Measurements from ENCODE around the gene HSDL2.

HSDL2 gene

DNA sequence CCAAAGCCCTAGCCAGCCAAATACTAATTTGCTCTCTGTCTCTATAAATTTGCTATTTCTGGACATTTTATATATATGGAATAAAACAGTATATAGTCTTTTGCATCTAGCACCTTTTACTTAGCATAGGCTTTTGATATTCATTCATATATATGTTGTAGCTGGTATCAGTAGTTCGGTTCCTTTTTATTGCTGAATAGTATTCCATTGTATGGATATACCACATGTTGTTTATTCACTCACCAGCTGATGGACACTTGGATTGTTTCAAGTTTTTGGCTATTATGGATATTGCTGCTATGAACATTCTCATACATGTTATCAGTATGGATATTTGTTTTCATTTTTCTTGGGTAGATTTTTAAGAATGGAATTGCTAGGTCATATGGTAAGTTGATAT is 82.9 kb downstream of the HSDL2 start:
- no peak for DNase-seq

DNA sequence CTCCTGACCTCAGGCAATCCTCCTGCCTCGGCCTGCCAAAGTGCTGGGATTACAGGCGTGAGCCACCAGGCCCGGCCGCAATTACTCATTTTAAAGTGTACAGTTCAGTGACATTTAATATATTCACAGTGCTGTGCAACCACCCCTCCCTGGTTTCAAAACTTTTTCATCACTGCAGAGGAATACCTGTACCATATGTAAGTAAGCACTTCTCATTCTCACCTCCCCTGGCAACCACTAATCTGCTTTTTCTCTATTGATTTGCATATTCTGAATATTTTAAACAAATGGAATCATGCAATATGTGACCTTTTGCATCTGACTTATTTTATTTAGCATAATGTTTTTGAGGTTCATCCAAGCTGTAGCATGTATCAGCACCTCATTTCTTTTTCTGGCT is 85.4 kb downstream of the HSDL2 start:
- DNase-seq: no peak

DNA sequence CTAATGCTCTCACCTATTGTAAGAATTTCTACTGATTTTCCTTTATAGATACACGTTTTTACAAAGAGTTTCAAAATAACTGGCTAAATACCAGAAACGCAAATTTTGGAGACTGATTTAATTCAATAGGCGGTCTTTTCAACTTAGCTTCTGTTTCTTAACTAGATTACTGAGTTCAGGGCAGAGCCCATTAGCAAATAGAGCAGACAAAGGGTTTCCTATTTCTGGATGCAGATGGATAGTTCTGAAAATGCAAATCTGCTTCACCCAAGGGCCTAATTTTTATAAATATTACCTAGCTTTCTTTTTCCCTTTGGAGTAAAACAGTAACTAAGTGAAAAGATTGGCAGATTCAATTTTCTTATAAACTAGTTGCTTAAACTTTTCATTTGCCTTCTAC is 93.1 kb downstream of the HSDL2 start:
- no peak for DNase-seq

DNA sequence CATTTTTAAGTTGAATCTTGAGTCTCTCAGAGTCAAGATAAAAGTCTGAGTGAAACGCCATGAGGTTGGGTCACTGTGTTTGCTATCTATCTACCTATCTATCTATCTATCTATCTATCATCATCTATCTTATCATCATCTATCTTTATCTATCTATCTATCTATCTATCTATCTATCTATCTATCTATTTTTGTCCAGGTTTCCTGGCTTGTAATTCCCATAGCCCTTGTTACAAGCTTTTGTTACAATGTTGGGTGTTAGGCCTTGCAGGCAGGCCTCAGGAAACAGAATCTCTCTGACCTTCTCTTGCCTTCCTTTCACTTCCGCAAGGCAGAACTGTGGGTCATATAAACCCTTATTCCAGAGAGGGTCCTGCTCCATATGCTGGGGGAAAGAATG is 94.1 kb downstream of the HSDL2 start:
- no peak for DNase-seq

DNA sequence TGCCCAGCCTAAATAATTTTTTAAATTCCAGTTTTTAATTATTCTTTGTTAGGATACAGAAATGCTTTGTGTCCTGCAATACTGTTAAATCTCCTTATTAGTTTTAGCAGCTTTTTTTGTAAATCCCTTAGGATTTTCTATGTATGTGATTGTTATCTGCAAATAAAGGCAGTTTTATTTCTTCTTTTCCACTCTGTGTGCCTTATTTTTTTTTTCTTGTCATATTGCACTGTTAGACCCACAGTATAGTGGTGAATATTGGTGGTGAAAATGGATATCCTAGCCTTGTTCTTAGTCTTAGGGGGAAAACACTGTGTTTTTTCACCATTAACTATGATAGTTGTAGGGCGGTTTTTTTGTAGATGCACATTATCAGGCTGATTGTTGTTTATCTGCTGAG is 95.4 kb downstream of the HSDL2 start:
- no peak for DNase-seq

DNA sequence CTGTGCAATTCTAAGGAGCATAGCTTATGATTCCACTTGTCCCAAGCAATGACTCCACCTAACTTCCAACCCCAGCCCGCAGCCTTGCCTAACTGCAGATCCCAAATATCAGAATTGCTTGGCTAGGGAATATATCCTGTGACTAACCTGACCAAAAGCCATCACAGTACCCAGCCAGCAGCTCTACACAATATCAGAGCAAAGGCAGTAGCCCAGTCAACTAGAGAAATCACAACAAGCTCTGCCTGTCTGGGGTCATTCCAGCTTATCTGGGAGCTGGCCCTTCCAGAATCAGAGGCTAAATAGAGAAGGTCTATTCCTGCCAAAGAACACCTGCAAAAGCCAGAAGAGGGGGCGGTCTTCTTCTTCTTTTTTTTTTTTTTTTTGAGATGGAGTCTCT is 97.4 kb downstream of the HSDL2 start:
- no peak for DNase-seq

DNA sequence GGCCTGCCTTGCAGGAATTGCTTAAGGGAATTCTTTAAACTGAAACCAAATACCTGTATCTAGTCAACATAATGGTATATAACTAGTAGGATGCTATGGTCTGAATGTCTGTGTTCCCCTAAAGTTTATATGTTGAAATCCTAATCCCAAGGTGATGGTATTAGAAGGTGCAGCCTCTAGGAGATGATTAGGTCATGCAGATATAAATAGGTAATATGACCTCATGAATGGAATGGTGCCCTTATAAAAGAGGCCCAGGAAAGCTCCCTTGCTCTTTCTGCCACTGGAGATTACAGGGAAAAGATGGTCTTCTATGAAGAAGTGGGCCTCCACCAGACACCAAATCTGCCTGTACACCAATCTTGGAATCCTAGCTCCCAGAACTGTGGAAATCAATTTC is 99.3 kb downstream of the HSDL2 start:
- DNase-seq: no peak

DNA sequence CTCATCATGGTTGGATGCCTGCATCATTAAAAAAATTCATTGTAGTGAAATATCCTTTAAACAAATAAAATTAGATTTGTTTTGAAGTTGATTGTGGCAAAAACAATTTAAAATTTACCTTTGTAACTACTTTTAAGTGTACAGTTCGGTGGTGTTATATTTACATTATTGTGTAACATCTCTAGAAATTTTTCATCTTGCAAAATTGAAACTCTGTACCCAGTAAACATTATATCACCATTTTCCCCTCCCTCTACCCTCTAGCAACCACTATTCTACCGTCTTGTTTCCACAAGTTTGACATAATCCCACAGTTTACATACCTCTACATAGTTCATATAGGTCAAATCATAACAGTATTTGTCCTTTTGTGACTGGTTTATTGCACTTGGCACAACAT is 104.7 kb downstream of the HSDL2 start:
- no peak for DNase-seq

DNA sequence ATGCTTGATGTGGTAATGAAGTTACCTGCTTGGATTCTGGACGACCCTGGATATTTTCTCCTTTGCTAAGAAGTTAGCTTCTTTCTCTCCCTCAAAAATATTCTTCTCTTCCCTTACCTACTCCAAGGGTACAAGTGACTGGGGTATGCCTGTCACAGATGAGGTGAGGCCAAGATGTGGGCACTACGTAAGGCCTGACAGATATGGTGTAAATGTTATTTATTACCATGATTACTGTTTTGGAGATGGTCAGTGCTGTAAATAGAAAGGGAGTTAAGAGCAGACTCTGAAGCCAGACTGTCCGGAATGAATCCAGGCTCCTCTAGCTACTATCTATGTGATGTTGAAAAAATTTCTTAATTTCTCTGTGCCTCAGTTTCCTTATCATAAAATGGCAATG is 105.7 kb downstream of the HSDL2 start:
- no peak for DNase-seq

DNA sequence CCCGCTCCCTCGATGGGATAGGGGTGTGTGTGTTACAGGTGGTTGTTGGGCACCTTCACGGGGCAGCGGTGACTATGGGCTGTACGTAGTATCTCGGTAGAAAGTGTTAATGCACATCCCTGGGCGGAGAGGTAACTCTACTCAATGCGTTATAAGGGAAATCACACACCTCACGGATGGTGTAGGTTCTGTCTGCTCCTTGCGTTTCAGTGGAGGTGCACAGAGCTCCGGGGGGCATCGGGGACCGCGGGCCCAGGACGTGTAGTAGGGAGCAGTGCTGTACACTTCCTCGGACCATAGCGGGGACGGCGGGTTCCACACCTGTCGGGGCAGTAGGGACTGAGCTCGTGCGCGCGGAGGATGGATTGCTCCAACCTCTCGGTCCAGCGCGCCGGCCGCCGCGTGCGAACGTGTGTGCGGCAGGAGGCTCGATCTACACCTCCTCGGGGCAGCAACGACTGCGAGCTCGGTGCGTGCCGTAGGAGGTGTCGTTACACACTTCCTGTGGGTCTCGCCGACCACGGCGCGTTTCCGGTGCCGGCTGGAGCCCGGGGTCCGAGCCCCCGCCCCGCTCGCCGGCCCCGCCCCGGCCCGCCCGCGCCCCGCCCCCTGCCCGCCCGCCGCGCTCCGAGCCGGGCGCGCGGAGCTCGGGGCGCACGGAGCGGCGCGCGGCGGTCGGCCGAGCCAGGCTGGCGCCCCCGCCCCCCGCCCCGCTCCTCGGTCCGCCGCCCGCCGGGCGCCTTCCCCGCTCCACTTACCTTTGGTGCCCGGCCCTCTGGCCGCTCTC is 106.5 kb downstream of the HSDL2 start, which contains the start of gene KIAA1958:
Gene KIAA1958, plus strand, starts transcription at position 607 of the 787 bp plus-strand sequence. CDS start 87,254 bp downstream, outside the sequence.
- peak; percentile 37 for DNase-seq

DNA sequence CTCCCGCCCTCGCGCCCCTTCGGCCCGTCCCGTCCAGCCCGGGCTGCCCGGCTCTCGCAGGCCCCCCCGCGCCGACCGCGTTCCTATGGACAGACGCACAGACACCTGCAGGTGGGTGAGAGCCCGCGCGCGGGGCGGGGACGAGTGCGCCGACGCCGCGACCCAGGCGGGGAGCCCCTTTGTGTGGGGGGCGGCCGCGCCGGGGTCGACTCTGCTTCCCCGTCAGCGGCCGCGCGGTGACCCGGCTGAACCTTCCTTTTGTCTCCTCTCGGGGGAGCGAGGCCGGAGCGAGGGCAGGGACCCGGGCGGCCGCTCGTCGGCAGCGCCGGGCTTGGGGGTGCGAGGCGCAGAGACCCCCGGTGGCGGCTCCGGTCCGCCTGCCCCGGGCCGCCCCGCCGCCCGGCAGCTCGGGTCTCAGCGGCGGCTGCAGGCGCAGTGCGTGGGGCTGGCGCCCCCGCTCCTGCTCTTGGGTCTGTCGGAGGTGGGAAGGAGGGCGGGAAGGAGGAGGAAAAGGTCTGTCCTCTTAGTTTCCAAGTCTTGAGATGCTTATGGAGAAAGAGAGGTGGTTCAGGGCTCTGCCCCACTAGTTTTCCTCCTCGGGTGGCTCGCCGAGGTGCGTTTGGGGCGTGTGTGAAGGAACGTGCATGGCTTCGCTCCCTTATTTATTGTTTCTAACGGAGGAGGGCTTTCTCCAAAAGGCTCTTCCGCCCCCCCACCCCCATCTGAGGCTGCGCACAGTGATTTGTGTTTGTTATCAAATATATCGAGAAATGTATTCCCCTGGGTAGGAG is 107.3 kb downstream of the HSDL2 start:
- DNase-seq: no peak

DNA sequence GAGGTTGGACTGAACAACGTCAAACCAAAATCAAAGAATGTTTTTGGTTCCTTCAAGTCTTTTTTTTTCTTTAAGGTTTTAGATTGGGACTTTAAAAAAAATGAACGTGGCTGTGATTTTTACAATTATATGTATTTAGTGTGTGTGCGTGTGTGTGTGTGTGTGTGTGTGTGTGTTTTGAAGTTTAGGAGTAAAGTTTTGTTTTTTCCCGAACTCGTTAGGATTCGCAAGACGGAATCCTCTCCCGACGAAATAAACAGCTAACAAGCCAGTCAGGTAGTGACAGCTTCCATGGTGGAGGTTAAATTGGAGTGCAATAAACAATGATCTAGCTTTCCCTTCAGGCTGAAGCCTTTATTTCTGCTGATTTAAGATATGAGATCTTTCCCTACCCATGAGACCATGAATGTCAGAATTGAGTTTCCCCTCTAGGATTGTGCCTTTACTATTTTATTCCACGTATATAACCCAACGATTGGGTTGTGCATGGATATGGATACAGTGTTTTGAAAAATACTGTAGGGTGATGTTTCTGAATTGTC is 108.0 kb downstream of the HSDL2 start:
- DNase-seq: no peak

DNA sequence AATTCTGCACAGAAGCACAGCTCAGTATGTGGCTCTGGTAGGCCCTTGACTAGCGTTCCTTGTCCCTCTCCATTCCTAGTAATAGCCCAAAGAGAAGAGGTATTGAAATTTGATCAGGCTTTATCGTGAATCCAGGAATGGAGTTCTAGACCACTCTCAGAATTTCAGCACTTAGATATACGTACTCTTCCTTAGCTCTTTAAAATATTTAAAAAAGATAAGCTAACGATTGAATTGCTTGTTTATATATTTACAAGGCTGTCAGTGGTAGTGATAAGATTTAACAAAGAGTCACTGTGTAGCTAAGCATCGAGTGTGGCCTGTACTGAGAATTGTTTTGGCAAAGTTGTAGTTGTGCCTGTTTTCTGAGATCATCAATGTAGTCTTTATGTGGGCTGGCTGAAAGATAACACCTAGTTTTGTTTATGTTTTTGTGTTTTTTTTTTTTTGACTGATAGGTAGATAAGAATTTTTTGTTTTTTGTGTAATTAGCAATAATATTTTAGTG is 109.2 kb downstream of the HSDL2 start:
- DNase-seq: no peak

DNA sequence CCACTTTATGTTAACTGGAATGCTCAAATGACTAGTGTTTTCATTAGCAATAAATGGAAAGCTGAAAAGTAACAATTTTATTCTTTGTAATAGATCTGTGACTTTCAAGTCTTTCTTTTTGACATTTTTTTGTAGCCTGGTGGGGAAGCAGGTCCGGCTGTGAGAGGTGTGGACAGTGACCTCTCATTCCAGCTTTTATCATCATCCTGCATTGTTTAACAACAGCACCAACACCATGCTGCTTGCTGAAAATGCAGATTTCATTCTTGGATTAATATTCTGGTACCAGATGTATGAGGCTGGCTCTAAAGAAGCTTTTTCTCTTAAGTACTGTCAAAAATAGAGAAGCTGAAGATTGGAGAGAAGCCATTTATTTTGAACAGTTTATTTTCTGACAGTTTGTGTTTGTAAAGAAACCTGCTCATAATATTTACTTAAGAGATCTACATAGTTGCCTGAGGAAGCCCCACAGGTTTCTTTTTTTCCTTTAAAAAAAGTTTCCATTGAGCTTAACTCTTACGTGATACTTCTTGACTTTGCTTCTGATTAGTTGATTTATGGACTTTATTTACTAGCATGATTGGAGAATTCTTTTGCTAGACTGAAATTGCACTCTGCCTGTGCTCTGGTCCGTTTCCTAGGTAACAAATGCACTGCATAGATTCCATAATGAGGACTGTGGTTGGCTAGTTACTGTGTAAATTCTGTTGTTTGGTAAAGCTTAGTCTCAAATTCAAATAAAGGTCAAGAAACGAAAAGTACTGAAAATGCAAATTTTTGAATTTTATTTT is 110.2 kb downstream of the HSDL2 start:
- no peak for DNase-seq

DNA sequence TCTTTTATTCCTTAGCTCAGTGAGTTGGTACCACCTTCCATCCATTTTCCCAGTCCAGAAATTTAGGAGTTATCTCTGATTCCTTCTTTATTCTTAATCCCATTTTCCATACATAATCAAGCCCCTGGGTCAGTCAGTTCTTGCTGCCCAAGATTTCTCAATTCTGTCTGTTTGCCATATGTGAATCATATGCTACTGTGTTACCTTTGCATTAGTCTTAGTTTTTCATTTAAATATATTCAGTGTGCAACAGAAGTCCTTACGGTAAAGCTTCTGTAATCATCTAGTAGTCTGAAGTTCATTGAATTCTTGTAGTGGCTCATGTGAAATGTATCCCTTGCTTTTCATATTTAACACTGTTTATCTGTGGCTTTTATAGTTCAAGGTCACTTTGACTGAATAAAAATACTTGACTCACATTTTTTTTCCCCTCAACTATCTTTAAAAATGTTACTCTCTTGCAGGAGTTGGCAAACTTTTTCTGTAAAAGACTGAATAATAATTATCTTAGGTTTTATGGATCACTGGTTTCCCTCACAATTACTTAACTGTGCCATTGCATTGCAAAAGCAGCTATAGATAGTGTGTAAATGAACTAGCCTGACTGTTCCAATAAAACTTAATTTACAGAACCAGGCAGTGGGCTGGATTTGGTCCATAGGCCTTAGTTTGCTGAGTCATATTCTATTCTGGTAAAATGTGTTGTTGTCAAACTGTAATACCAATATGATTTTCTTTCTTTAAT is 113.7 kb downstream of the HSDL2 start:
- no peak for DNase-seq

DNA sequence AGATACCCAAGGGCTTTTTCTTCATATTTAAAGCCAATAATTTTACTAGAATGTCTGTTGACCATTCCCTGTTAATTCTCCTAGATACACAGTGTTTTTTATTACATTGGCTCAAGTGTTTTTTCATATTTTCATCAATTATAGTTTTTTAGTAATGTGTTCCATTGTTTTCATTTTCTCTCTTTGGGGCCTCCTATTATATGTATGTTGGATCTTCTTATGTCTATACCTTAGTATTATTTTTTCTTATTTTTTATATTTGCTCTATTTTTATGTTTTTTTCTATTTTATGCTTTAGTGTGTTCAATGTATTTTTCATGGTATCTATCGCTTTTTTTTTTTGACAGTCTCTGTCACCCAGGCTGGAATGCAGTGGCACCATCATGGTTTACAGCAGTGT is 114.2 kb downstream of the HSDL2 start:
- DNase-seq: no peak

DNA sequence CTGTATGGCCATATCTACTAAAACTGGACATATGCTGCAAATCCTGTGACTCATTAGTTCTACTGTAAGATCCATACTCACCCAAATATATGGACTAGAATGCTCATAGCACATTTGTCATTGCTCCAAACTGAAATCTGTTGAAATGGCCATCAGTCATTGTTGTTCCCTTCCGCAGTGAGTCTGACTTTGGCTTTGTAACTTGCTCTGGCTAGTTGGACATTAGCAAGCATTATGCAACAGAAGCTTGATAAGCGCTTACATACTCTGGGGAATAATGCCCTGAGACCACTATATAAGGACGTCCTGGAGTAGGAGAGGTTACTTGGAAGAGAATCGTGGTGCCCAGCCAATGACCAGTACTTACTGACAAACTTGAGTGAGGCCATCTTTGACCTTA is 115.7 kb downstream of the HSDL2 start:
- DNase-seq: no peak

DNA sequence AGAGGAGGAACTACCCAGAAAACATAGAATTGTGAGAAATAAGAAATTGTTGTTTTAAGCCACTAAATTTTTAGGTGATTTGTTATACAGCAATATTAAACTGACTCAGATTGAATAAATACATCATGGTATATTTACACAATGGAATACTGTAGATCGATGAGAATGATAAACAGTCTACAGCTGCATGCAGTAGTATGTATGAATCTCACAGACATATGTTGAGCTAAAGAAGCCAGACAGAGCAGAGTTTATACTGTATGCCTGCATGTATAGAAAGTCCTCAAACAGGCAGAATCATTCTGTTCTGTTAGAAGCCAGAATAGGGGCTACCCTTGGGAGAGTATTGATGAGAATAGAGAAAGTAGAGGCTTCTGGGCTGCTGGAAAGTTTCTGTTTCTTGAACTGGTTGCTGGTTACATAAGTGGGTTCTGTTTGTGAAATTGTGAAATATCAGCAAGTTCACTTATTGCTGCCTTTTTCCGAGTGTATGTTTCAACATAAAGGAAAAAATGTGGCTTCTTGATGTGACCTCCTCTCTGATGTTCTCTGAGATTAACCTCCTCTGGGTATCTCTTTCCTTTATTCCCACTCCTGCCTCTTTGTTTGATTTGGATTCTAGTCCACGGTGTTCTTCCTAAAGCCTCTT is 116.3 kb downstream of the HSDL2 start:
- no peak for DNase-seq

DNA sequence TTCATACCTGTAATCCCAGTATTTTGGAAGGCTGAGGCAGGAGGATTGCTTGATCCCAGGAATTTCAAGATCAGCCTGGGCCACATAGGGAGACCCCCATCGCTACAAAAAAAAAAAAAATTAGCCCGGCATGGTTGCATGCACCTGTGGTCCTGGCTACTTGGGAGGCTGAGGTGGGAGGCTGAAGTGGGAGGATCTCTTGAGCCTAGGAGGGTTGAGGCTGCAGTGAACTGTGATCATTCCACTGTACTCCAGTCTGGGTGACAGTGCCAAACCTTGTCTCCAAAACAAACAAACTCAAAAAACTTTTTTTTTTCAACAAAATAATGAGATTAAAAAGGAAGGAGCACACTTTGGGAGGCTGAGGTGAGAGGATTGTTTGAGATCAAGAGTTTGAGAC is 120.9 kb downstream of the HSDL2 start:
- DNase-seq: no peak

DNA sequence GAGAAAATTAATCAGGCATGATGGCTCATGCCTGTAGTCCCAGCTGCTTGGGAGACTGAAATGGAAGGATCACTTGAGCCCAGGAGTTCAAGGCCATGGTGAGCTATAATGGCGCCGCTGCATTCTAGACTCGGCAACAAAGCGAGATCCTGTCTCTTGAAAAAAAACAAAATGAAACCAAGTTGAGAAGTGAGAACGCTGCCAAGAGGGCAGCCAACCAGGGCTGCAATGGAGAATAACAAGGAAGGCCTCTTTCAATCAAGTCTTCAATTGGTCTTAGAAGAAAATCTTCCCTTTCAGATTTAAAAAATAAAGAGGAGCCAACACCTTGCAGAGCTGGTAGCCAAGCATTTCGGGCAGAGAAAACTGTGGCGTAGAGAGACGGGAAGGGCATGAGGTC is 121.4 kb downstream of the HSDL2 start:
- no peak for DNase-seq

DNA sequence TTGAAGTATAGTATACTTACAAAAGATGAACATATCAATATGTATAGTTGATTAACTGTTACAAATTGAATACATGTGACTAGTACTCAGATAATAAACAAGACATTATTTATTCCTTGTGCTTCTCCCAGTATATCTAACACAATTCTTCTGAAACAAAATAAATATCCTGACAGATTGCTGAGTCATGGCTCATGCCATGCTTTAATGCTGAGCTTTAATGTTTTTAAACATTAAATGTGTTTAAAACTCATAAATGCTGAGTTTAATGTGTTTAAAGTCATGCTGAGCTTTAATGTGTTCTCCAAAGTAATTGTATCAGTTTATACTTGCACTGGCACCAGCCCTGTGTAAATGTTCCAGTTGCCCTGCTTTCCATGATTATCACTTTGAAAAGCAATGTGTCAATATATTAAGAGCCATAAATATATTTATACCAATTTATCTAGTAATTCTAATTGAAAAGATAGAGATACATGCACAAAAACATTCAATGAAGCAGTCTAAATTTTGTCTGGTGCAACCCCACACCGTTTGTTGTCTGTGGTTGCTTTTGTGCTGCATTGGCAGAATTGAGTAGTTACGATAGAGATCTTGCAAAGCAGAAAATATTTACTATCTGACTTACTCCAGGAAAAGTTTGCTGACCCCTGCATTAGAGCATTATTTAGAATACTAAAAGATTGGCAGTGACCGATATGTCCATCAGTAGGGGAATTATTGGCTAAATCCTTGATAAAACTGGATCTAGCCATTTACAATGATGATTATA is 122.5 kb downstream of the HSDL2 start:
- DNase-seq: no peak
